Suprapubic skin (tissue), 3 donors: Measurements from ENCODE around the gene S1PR4.

Experiments
- CTCF ChIP-seq, 2 donors: fragments of 200-600 bp in 1 of 2; fragments of 450-650 bp in 1 of 2; sonication (generic) in 1 of 2; IDR thresholded peaks; one replicate each; pipeline ENCODE4 v1.5.1; 2016 to 2019; ENCODE audit warnings: antibody characterized with exemption in 2 of 2, mild to moderate bottlenecking in 1 of 2, moderate library complexity in 1 of 2
- EP300 ChIP-seq: sonication (generic); formaldehyde crosslinking; IDR thresholded peaks from one replicate; pipeline ENCODE4 v1.6.1; 2017; ENCODE audit warnings: antibody characterized with exemption
- POLR2A ChIP-seq, 2 donors: fragments of 450-650 bp; IDR thresholded peaks; one replicate each; pipeline ENCODE4 v1.6.1; 2017; ENCODE audit warnings: antibody characterized with exemption in 2 of 2, mild to moderate bottlenecking in 2 of 2, moderate library complexity in 2 of 2

- no peak for TF ChIP-seq CTCF (IDR thresholded peaks at IDR 0.05)
- no peak for TF ChIP-seq EP300
- no peak for TF ChIP-seq POLR2A (IDR thresholded peaks at IDR 0.05)
These were observed 45.4 kb upstream of the S1PR4 start for GRCh38 chr19:3132971-3133792.
